ENCODE results near the gene PRKN.

DNA sequence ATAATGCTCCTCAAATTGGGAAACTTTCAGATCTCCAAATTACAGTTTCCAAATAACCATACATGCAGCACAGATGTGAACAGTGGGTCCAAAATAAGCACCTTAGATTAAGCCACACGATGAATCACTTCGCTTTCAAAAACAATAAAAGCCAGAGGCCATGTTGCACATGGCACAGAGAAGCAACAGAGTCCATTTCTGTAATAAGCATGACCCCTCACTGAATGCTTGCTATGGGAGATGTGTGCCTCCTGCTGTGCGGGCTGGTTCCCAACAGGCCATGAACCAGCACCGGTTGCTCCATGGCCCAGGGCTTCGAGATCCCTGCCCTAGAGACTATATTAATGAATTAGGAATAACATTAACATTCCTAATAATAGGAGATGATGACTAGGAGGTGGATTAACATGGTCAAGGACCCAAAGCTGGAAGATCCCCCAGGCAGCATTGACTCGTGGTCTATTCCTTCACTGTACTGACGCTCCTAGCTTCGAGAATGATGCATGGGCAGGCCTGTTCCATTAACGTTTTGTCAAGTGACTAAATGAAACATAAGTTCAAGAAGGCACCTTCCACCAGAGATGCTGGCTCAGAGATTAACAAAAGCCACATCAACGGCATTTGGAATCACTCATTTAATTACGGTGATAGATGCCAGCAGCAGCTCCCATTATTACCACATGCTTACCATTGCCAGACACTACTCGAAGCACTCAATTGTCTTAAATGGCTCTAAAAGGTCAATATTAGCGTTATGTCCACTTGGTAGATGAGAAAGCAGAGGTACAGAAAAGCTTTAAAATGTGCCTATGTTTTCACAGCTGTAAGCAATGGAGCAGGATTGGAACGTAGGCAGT, 983.1 kb downstream of the PRKN start:
- TF ChIP-seq ZNF23 (tag by site-specific recombination; IDR thresholded peaks at IDR 0.05; ENCODE audit: borderline replicate concordance) (no peak), ZNF404 (tag by site-specific recombination; IDR thresholded peaks at IDR 0.05) (no peak), ZNF510 (tag by site-specific recombination; IDR thresholded peaks at IDR 0.05; ENCODE audit: insufficient replicate concordance) (no peak), ZNF350 (tag by site-specific recombination; IDR thresholded peaks at IDR 0.05) (no peak), ZNF202 (tag by site-specific recombination; IDR thresholded peaks at IDR 0.05; ENCODE audit: borderline replicate concordance) (no peak), ZNF169 (tag by site-specific recombination; IDR thresholded peaks at IDR 0.05) (no peak)
- TF ChIP-seq, protein P1, sequence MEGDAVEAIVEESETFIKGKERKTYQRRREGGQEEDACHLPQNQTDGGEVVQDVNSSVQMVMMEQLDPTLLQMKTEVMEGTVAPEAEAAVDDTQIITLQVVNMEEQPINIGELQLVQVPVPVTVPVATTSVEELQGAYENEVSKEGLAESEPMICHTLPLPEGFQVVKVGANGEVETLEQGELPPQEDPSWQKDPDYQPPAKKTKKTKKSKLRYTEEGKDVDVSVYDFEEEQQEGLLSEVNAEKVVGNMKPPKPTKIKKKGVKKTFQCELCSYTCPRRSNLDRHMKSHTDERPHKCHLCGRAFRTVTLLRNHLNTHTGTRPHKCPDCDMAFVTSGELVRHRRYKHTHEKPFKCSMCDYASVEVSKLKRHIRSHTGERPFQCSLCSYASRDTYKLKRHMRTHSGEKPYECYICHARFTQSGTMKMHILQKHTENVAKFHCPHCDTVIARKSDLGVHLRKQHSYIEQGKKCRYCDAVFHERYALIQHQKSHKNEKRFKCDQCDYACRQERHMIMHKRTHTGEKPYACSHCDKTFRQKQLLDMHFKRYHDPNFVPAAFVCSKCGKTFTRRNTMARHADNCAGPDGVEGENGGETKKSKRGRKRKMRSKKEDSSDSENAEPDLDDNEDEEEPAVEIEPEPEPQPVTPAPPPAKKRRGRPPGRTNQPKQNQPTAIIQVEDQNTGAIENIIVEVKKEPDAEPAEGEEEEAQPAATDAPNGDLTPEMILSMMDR (tag by site-specific recombination; IDR thresholded peaks at IDR 0.05), result no peak
- TF ChIP-seq, protein P2, sequence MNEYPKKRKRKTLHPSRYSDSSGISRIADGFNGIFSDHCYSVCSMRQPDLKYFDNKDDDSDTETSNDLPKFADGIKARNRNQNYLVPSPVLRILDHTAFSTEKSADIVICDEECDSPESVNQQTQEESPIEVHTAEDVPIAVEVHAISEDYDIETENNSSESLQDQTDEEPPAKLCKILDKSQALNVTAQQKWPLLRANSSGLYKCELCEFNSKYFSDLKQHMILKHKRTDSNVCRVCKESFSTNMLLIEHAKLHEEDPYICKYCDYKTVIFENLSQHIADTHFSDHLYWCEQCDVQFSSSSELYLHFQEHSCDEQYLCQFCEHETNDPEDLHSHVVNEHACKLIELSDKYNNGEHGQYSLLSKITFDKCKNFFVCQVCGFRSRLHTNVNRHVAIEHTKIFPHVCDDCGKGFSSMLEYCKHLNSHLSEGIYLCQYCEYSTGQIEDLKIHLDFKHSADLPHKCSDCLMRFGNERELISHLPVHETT (tag by site-specific recombination; IDR thresholded peaks at IDR 0.05), result no peak
- TF ChIP-seq, protein P3, sequence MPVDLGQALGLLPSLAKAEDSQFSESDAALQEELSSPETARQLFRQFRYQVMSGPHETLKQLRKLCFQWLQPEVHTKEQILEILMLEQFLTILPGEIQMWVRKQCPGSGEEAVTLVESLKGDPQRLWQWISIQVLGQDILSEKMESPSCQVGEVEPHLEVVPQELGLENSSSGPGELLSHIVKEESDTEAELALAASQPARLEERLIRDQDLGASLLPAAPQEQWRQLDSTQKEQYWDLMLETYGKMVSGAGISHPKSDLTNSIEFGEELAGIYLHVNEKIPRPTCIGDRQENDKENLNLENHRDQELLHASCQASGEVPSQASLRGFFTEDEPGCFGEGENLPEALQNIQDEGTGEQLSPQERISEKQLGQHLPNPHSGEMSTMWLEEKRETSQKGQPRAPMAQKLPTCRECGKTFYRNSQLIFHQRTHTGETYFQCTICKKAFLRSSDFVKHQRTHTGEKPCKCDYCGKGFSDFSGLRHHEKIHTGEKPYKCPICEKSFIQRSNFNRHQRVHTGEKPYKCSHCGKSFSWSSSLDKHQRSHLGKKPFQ (tag by site-specific recombination; IDR thresholded peaks at IDR 0.05), result no peak
- TF ChIP-seq, protein P4, sequence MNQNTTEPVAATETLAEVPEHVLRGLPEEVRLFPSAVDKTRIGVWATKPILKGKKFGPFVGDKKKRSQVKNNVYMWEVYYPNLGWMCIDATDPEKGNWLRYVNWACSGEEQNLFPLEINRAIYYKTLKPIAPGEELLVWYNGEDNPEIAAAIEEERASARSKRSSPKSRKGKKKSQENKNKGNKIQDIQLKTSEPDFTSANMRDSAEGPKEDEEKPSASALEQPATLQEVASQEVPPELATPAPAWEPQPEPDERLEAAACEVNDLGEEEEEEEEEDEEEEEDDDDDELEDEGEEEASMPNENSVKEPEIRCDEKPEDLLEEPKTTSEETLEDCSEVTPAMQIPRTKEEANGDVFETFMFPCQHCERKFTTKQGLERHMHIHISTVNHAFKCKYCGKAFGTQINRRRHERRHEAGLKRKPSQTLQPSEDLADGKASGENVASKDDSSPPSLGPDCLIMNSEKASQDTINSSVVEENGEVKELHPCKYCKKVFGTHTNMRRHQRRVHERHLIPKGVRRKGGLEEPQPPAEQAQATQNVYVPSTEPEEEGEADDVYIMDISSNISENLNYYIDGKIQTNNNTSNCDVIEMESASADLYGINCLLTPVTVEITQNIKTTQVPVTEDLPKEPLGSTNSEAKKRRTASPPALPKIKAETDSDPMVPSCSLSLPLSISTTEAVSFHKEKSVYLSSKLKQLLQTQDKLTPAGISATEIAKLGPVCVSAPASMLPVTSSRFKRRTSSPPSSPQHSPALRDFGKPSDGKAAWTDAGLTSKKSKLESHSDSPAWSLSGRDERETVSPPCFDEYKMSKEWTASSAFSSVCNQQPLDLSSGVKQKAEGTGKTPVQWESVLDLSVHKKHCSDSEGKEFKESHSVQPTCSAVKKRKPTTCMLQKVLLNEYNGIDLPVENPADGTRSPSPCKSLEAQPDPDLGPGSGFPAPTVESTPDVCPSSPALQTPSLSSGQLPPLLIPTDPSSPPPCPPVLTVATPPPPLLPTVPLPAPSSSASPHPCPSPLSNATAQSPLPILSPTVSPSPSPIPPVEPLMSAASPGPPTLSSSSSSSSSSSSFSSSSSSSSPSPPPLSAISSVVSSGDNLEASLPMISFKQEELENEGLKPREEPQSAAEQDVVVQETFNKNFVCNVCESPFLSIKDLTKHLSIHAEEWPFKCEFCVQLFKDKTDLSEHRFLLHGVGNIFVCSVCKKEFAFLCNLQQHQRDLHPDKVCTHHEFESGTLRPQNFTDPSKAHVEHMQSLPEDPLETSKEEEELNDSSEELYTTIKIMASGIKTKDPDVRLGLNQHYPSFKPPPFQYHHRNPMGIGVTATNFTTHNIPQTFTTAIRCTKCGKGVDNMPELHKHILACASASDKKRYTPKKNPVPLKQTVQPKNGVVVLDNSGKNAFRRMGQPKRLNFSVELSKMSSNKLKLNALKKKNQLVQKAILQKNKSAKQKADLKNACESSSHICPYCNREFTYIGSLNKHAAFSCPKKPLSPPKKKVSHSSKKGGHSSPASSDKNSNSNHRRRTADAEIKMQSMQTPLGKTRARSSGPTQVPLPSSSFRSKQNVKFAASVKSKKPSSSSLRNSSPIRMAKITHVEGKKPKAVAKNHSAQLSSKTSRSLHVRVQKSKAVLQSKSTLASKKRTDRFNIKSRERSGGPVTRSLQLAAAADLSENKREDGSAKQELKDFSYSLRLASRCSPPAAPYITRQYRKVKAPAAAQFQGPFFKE (tag by site-specific recombination; IDR thresholded peaks at IDR 0.05; ENCODE audit: borderline replicate concordance), result no peak
